Tongue (tissue), 2 donors: ENCODE data around the gene WNT10A. TPM values are rescaled to one million over a fixed set of nuclear protein-coding genes. Genes with fewer than 3 reads are reported as not detected.

ENCODE experiments used
- small RNA-seq: library from RNA; depleted of rRNA; stranded (forward); fragments of <200 nt; gene quantifications from one replicate; pipeline ENCODE3, GENCODE V24; 2014; ENCODE audit warnings: low replicate concordance
- total RNA-seq: library from RNA; depleted of rRNA; stranded (reverse); fragments of >200 nt; gene quantifications from one replicate; pipeline ENCODE4 v1.2.3, GENCODE V29; 2014

WNT10A gene
- total RNA-seq, 1 donor from 2014 or later: 5.7 TPM

Small RNAs within 50 kb of the gene (small RNA-seq; reads per million reads assigned to genes)
- gene RNU6-642P: not detected

Other genes starting within 250 kb of the WNT10A start
- 14.3 TPM for gene ZNF142, start 221.2 kb upstream of the WNT10A start, total RNA-seq
- 26.2 TPM for gene BCS1L, start 221.2 kb upstream of the WNT10A start, total RNA-seq
- gene RNF25, start 208.8 kb upstream of the WNT10A start, total RNA-seq: 8.5 TPM
- 20.6 TPM for gene STK36, start 208.8 kb upstream of the WNT10A start, total RNA-seq
- 14.0 TPM for gene TTLL4, start 170.0 kb upstream of the WNT10A start, total RNA-seq
- gene CYP27A1, start 98.7 kb upstream of the WNT10A start, total RNA-seq: 19.8 TPM
- gene PRKAG3, start 49.0 kb upstream of the WNT10A start, total RNA-seq: 19.7 TPM
- 1.9 TPM for gene WNT6, start 21.0 kb upstream of the WNT10A start, total RNA-seq
- not detected for gene CDK5R2, start 78.8 kb downstream of the WNT10A start, total RNA-seq
- gene FEV, start 104.3 kb downstream of the WNT10A start, total RNA-seq: not detected
- gene CRYBA2, start 112.6 kb downstream of the WNT10A start, total RNA-seq: not detected
- gene CFAP65, start 160.7 kb downstream of the WNT10A start, total RNA-seq: not detected
- not detected for gene IHH, start 180.1 kb downstream of the WNT10A start, total RNA-seq